Gastrocnemius medialis (tissue), 4 donors: Measurements from ENCODE around the gene UBE2QL1. TPM values are rescaled to one million over a fixed set of nuclear protein-coding genes. Genes with fewer than 3 reads are reported as not detected.
A peak's percentile ranks its signal among the peaks of the same experiment; 100 is the strongest.

Experiments used
- ATAC-seq, 2 donors: fragments of 150-250 bp; one replicate each; pipeline ENCODE4 v1.9.1; 2016
- DNase-seq, 2 donors: peaks; one replicate each; pipeline ENCODE4 v3.0.0-alpha.2; 2019
- H3K27ac ChIP-seq, 4 donors: fragments of 200-600 bp; sonication (generic); 1 replicate in 1 of 4; 2 replicates in 3 of 4; pipeline ENCODE4 v1.5.1; 2016 to 2018; ENCODE audit warnings: mild to moderate bottlenecking in 2 of 4, moderate library complexity in 1 of 4
- H3K27me3 ChIP-seq, 3 donors: fragments of 200-600 bp; sonication (generic) in 2 of 3; 1 replicate in 1 of 3; 2 replicates in 2 of 3; pipeline versions ENCODE4 v1.5.1 to v1.6.0; 2016 to 2019; ENCODE audit warnings: mild to moderate bottlenecking in 1 of 3, moderate library complexity in 1 of 3
- H3K36me3 ChIP-seq, 2 donors: fragments of 200-600 bp; sonication (generic) in 1 of 2; one replicate each; pipeline ENCODE4 v1.5.1; 2017 to 2018
- H3K4me1 ChIP-seq, 2 donors: fragments of 200-600 bp; sonication (generic) in 1 of 2; one replicate each; pipeline ENCODE4 v1.5.1; 2016 to 2017; ENCODE audit warnings: mild to moderate bottlenecking in 2 of 2
- H3K4me3 ChIP-seq, 4 donors: fragments of 200-600 bp; sonication (generic) in 3 of 4; 1 replicate in 1 of 4; 2 replicates in 3 of 4; pipeline ENCODE4 v1.5.1; 2016 to 2019; ENCODE audit warnings: mild to moderate bottlenecking in 2 of 4
- H3K9me3 ChIP-seq, 3 donors: fragments of 200-600 bp; sonication (generic) in 2 of 3; 1 replicate in 1 of 3; 2 replicates in 2 of 3; pipeline ENCODE4 v1.5.1; 2016 to 2019
- POLR2A ChIP-seq, 2 donors: fragments of 450-650 bp; IDR thresholded peaks; one replicate each; pipeline ENCODE4 v1.6.1; 2017; ENCODE audit warnings: antibody characterized with exemption in 2 of 2, mild to moderate bottlenecking in 2 of 2, moderate library complexity in 2 of 2
- in situ Hi-C, 4 donors: fragments of 200-750 bp; cut with MboI; loops; one replicate each; pipeline versions ENCODE4 v1.15.0 to v1.8.0; 2017; ENCODE audit warnings: low sequenced_read_pairs in 4 of 4
- intact Hi-C: fragments of 100-400 bp; cut with DNase I; formaldehyde crosslinking; loops from one replicate; pipeline ENCODE4 v1.15.1; 2023; ENCODE audit warnings: low total_unique reads
- total RNA-seq, 4 donors: library from RNA; depleted of rRNA; stranded (reverse); fragments of >200 nt; gene quantifications; one replicate each; pipeline versions ENCODE4 v1.1.0 to v1.2.3, GENCODE V29; 2016
- TF ChIP-seq, protein P1 (sequence below), 5 experiments: fragments of 450-650 bp in 3 of 5; fragments of 200-600 bp in 2 of 5; sonication (generic) in 2 of 5; IDR thresholded peaks in 4 of 5; conservative IDR thresholded peaks in 1 of 5; 1 replicate in 4 of 5; 2 replicates in 1 of 5; pipeline ENCODE4 v1.5.1; 2016 to 2019; ENCODE audit warnings: antibody characterized with exemption in 5 of 5, mild to moderate bottlenecking in 3 of 5, moderate library complexity in 3 of 5

Gene UBE2QL1
- total RNA-seq, 4 donors from 2014 or later = 48.8 to 150 (median 67.0) TPM

DNA sequence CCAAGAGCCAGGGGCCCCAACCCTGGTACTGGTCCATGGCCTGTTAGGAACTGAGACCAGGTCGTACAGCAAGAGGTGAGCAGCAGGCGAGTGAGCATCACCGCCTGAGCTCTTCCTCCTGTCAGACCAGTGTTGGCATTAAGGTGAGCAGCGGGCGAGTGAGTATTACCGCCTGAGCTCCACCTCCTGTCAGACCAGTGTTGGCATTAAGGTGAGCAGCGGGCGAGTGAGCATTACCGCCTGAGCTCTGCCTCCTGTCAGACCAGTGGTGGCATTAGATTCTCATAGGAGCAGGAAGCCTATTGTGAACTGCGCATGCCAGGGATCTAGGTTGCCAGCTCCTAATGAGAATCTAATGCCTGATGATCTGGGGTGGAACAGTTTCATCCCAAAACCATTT lies 31.0 kb upstream of the UBE2QL1 start:
- no peak overlapping the region for H3K27ac ChIP-seq
- intact Hi-C loops = no loop called here
- TF ChIP-seq, protein P1, sequence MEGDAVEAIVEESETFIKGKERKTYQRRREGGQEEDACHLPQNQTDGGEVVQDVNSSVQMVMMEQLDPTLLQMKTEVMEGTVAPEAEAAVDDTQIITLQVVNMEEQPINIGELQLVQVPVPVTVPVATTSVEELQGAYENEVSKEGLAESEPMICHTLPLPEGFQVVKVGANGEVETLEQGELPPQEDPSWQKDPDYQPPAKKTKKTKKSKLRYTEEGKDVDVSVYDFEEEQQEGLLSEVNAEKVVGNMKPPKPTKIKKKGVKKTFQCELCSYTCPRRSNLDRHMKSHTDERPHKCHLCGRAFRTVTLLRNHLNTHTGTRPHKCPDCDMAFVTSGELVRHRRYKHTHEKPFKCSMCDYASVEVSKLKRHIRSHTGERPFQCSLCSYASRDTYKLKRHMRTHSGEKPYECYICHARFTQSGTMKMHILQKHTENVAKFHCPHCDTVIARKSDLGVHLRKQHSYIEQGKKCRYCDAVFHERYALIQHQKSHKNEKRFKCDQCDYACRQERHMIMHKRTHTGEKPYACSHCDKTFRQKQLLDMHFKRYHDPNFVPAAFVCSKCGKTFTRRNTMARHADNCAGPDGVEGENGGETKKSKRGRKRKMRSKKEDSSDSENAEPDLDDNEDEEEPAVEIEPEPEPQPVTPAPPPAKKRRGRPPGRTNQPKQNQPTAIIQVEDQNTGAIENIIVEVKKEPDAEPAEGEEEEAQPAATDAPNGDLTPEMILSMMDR (IDR thresholded peaks at IDR 0.05 in 4 of 5, conservative IDR thresholded peaks at IDR 0.05 in 1 of 5) = no peak

DNA sequence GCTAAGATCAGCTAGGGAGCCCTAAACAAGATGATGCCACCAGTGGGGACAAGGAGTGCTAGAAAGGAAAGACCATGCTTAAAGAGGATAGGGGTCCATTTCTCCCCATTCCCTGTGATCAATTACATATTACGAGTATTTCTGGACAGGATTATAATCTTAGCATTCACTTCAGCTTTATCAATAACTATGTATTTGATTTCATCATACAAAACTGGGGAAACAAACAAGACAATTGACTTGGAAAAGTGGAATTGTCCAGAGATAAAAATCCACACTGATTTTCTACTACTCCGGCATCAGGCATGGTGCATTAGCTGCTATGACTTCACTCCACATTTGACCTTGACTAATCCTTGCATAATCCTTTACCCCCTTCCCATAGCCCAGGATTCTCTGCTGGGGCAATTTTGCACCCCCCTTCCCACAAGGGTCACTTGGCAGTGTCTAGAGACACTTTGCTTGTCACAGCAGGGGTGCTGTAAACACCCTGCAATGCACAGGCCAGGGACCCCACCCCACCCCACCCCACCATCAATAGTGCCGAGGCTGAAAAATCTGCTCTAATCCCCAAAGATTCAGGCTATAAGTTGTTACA lies 29.9 kb upstream of the UBE2QL1 start:
- peak overlapping the region in 2 of 4 donors; percentile 39 to 67 for H3K27ac ChIP-seq
- intact Hi-C loops = no loop called here
- H3K4me3 ChIP-seq = no peak overlapping the region
- H3K27me3 ChIP-seq = no peaks in the 10 kb centered on the region
- H3K4me1 ChIP-seq = peaks cover 5 to 16% of the 10 kb centered on the region in 2 donors
- H3K36me3 ChIP-seq = no peaks in the 10 kb centered on the region
- in situ Hi-C loops = no loop called here
- DNase-seq (no peak), ATAC-seq (no peak)
- no peaks in the 10 kb centered on the region for H3K9me3 ChIP-seq
- TF ChIP-seq, protein P1 (IDR thresholded peaks at IDR 0.05 in 4 of 5, conservative IDR thresholded peaks at IDR 0.05 in 1 of 5) = no peak
- TF ChIP-seq POLR2A (IDR thresholded peaks at IDR 0.05) = no peak

More for the DNA sequence above, 31.0 kb upstream of the UBE2QL1 start:
- no peaks in the 10 kb centered on the region for H3K27me3 ChIP-seq
- H3K4me3 ChIP-seq = no peak overlapping the region
- in situ Hi-C loops = no loop called here
- ATAC-seq = no peak
- H3K4me1 ChIP-seq = peaks cover 0 to 12% of the 10 kb centered on the region in 2 donors
- H3K36me3 ChIP-seq = no peaks in the 10 kb centered on the region
- no peak for DNase-seq
- H3K9me3 ChIP-seq = no peaks in the 10 kb centered on the region

DNA sequence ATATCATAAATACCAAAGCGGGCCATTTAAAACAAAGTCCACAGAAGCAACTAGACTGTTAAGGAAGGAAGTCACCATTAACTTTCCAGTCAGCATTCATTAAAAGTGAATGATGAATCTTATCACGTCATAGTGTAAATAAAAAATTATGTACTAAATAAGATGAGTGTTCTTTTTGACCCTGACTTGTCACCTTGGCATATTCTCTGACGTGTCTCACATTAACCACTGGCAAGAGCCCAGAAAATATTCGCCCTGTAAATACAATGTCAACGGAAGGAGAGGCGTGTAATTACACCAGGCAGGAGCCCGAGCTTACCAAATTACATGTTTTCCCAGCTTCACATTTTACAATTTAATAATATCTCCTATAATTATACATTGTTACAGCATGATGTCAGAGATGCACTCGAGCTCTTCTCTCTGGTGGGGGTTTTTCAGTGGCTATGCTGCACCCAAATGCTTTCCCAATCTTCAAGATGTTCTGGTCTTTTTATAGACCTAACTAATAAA lies 29.3 kb upstream of the UBE2QL1 start:
- ATAC-seq (peak in 1 of 2 donors; percentile 32), DNase-seq (no peak)
- intact Hi-C loops = no loop called here
- Histone ChIP-seq H3K36me3 (no peaks in the 10 kb centered on the region), H3K4me3 (peak overlapping the region in 1 of 4 donors; percentile 24), H3K4me1 (peaks cover 10 to 22% of the 10 kb centered on the region in 2 donors), H3K27me3 (no peaks in the 10 kb centered on the region), H3K9me3 (no peaks in the 10 kb centered on the region), H3K27ac (peak overlapping the region in 3 of 4 donors; percentile 39 to 67 (median 62))
- TF ChIP-seq POLR2A (IDR thresholded peaks at IDR 0.05) = no peak
- TF ChIP-seq, protein P1 (IDR thresholded peaks at IDR 0.05 in 4 of 5, conservative IDR thresholded peaks at IDR 0.05 in 1 of 5) = no peak
- in situ Hi-C loops = no loop called here

DNA sequence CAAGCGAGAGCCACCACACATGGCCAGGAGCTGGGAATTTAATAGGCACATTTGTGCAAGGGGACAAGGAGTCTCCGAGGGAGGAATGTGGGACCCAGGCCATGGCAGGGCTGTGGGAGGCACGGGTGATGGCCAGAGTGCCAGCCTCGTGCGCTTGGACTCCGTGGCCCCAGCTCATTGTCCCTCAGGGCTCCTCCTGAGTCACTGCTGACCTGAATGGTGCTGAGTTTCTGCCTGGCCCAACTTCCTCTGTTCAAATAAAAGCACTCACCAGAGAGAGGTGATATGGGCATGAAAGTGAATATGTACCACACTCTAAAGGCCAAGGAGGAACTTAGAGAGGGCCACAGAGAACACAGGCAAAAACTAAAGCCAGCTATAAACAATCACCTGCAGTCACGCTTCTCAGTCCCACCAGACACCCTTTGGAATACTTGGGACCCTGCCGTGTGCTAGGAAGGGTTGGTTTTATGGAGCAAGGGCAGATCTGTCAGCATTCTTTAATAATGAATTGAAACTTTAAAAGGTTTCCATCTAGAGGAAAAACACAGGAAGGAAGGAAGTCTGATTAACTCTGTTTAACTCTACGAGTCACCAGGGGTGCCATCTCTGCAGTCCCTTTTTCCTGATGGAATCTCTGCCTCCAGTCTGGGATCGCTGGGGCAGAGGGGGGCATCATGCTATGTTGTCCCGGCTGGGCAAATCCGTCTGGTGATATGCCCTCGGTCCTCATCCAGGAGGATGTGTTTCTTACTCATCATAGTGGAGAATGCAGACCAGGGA lies 25.1 kb upstream of the UBE2QL1 start:
- no peaks in the 10 kb centered on the region for H3K27me3 ChIP-seq
- peaks cover 11 to 22% of the 10 kb centered on the region in 2 donors for H3K4me1 ChIP-seq
- DNase-seq (peak; percentile 81 to 90), ATAC-seq (peak; percentile 89 to 93)
- peak in 1 of 2 donors; percentile 34 for TF ChIP-seq POLR2A (IDR thresholded peaks at IDR 0.05)
- TF ChIP-seq, protein P1 (IDR thresholded peaks at IDR 0.05 in 4 of 5, conservative IDR thresholded peaks at IDR 0.05 in 1 of 5) = no peak
- H3K36me3 ChIP-seq = no peaks in the 10 kb centered on the region
- H3K9me3 ChIP-seq = no peaks in the 10 kb centered on the region
- in situ Hi-C loops = no loop called here
- intact Hi-C loops = loop anchor here (2.0 kb wide), 3 partner anchors 31 to 127 kb away; partner anchors contain the start of gene MED10
- no peak overlapping the region for H3K4me3 ChIP-seq
- H3K27ac ChIP-seq = peak overlapping the region; percentile 74 to 88 (median 85)
